HAP-1 (cell line): Measurements from ENCODE around the gene CGB1.
"Not testable (repeated sequence)": the region's sequence is repeated elsewhere in the genome, so short reads cannot be mapped to it uniquely, and the experiment has no call there.

Experiments used
- DNase-seq, 2 experiments: peaks; one replicate each; pipeline ENCODE4 v3.0.0-alpha.2; 2016 to 2020; ENCODE audit warnings: low spot score in 2 of 2
- H3K27me3 ChIP-seq: fragments of 250-450 bp; sonication (Bioruptor Pico); 2 replicates; pipeline ENCODE4 v1.5.1; 2020; ENCODE audit warnings: low read depth, mild to moderate bottlenecking, moderate library complexity
- H3K36me3 ChIP-seq: fragments of 250-450 bp; sonication (Bioruptor Pico); replicated peaks from 2 replicates; pipeline ENCODE4 v1.5.1; 2020; ENCODE audit warnings: mild to moderate bottlenecking
- H3K4me1 ChIP-seq: fragments of 250-450 bp; sonication (Bioruptor Pico); 2 replicates; pipeline ENCODE4 v1.5.1; 2020; ENCODE audit warnings: mild to moderate bottlenecking
- H3K4me3 ChIP-seq: fragments of 250-450 bp; sonication (Bioruptor Pico); 2 replicates; pipeline ENCODE4 v1.5.1; 2020; ENCODE audit warnings: mild to moderate bottlenecking, moderate library complexity
- H3K9me3 ChIP-seq: fragments of 250-450 bp; sonication (Bioruptor Pico); 2 replicates; pipeline ENCODE4 v1.5.1; 2020; ENCODE audit warnings: mild to moderate bottlenecking, moderate library complexity
- in situ Hi-C: fragments of 300-500 bp; cut with MboI; formaldehyde crosslinking; loops from 3 replicates; pipeline ENCODE4 v1.14.3; 2020; ENCODE audit warnings: low sequenced_read_pairs, inconsistent platforms, mixed read lengths

The CGB1 gene

GRCh38 chr19:49024233-49024632 is 12.5 kb downstream of the CGB1 start, which contains the start of gene CGB3:
Gene CGB3 (minus strand): TSS chr19:49024333. CDS start chr19:49023971, 362 bp downstream.
- H3K27me3 ChIP-seq, H3K36me3 ChIP-seq, in situ Hi-C loops, H3K9me3 ChIP-seq, DNase-seq, H3K4me1 ChIP-seq, H3K4me3 ChIP-seq: not testable (repeated sequence)

- no peaks in the 10 kb centered on the region for H3K27me3 ChIP-seq
- H3K9me3 ChIP-seq = no peaks in the 10 kb centered on the region
- in situ Hi-C loops = no loop called here
- no peak overlapping the region for H3K4me3 ChIP-seq
- H3K36me3 ChIP-seq = no peaks in the 10 kb centered on the region
- H3K4me1 ChIP-seq = peaks cover 10% of the 10 kb centered on the region
- no peak for DNase-seq
Observed at GRCh38 chr19:49022116-49022515, 14.6 kb downstream of the CGB1 start.

GRCh38 chr19:49020931-49021895 is 15.5 kb downstream of the CGB1 start:
- Histone ChIP-seq H3K4me3 (no peak overlapping the region), H3K36me3 (no peaks in the 10 kb centered on the region; the same call in 1 of the 2 replicates), H3K9me3 (no peaks in the 10 kb centered on the region), H3K27me3 (no peaks in the 10 kb centered on the region), H3K4me1 (peaks cover 10% of the 10 kb centered on the region)
- peak in 1 of 2 experiments; percentile 23 for DNase-seq
- in situ Hi-C loops = no loop called here

GRCh38 chr19:49020342-49020741 is 16.4 kb downstream of the CGB1 start:
- Histone ChIP-seq H3K27me3 (no peaks in the 10 kb centered on the region), H3K4me1 (peaks cover 10% of the 10 kb centered on the region), H3K9me3 (no peaks in the 10 kb centered on the region), H3K4me3 (no peak overlapping the region), H3K36me3 (peaks cover 6% of the 10 kb centered on the region)
- in situ Hi-C loops = no loop called here
- peak in 1 of 2 experiments; percentile 41 for DNase-seq

- DNase-seq = peak; percentile 67 to 90
- Histone ChIP-seq H3K4me3 (peak overlapping the region; percentile 33), H3K36me3 (peaks cover 16% of the 10 kb centered on the region), H3K9me3 (no peaks in the 10 kb centered on the region), H3K27me3 (no peaks in the 10 kb centered on the region), H3K4me1 (peaks cover 10% of the 10 kb centered on the region)
- in situ Hi-C loops = no loop called here
Observed at GRCh38 chr19:49019242-49019932, 17.3 kb downstream of the CGB1 start.

GRCh38 chr19:49018388-49019241 is 18.1 kb downstream of the CGB1 start:
- H3K4me3 ChIP-seq = peak overlapping the region; percentile 33
- H3K9me3 ChIP-seq, in situ Hi-C loops, H3K27me3 ChIP-seq: not testable (repeated sequence)
- peak in 1 of 2 experiments; percentile 26 for DNase-seq
- H3K36me3 ChIP-seq = peaks cover 24% of the 10 kb centered on the region
- peaks cover 10% of the 10 kb centered on the region for H3K4me1 ChIP-seq

GRCh38 chr19:49017666-49018351 is 18.9 kb downstream of the CGB1 start:
- H3K4me3 ChIP-seq = peak overlapping the region; percentile 29
- no peaks in the 10 kb centered on the region for H3K9me3 ChIP-seq
- H3K27me3 ChIP-seq = no peaks in the 10 kb centered on the region
- peak; percentile 65 to 83 for DNase-seq
- in situ Hi-C loops = no loop called here
- peaks cover 28% of the 10 kb centered on the region for H3K36me3 ChIP-seq
- peaks cover 10% of the 10 kb centered on the region for H3K4me1 ChIP-seq

- Histone ChIP-seq H3K9me3 (no peaks in the 10 kb centered on the region), H3K4me1 (peaks cover 10% of the 10 kb centered on the region), H3K27me3 (no peaks in the 10 kb centered on the region), H3K4me3 (peak within 1 kb of the TSS; percentile 29), H3K36me3 (peaks cover 34% of the 10 kb centered on the region)
- no peak for DNase-seq
- in situ Hi-C loops = no loop called here
Observed at GRCh38 chr19:49017041-49017665, 19.5 kb downstream of the CGB1 start, which contains the start of gene LHB. Gene LHB (minus strand): TSS chr19:49017091. CDS start chr19:49017081, 10 bp downstream.

- H3K36me3 ChIP-seq = peaks cover 43% of the 10 kb centered on the region
- no peaks in the 10 kb centered on the region for H3K9me3 ChIP-seq
- in situ Hi-C loops = no loop called here
Observed at GRCh38 chr19:49016067-49016839, 20.4 kb downstream of the CGB1 start.

GRCh38 chr19:49014870-49015255 is 21.8 kb downstream of the CGB1 start:
- no peak for DNase-seq
- in situ Hi-C loops = no loop called here
- no peak overlapping the region for H3K4me3 ChIP-seq
- no peaks in the 10 kb centered on the region for H3K9me3 ChIP-seq
- peaks cover 56% of the 10 kb centered on the region for H3K36me3 ChIP-seq
- H3K4me1 ChIP-seq = peaks cover 10% of the 10 kb centered on the region
- no peaks in the 10 kb centered on the region for H3K27me3 ChIP-seq

More at GRCh38 chr19:49016067-49016839, 20.4 kb downstream of the CGB1 start:
- Histone ChIP-seq H3K27me3 (no peaks in the 10 kb centered on the region), H3K4me3 (no peak overlapping the region), H3K4me1 (peaks cover 10% of the 10 kb centered on the region)
- DNase-seq = no peak

- Histone ChIP-seq H3K36me3 (peaks cover 61% of the 10 kb centered on the region), H3K4me3 (no peak overlapping the region), H3K9me3 (no peaks in the 10 kb centered on the region), H3K27me3 (no peaks in the 10 kb centered on the region), H3K4me1 (peaks cover 10% of the 10 kb centered on the region)
- in situ Hi-C loops = no loop called here
- DNase-seq = no peak
Observed at GRCh38 chr19:49014123-49014869, 22.4 kb downstream of the CGB1 start.
